Large intestine (tissue), 3 donors: ENCODE results near the gene C2orf49. TPM values are rescaled to one million over a fixed set of nuclear protein-coding genes. Genes with fewer than 3 reads are reported as not detected.

Experiments
- DNase-seq, 2 donors: peaks; one replicate each; pipeline versions ENCODE4 v3.0.0 to v3.0.0-alpha.2; 2013
- H3K27ac ChIP-seq: one replicate; pipeline ENCODE4 v1.5.1; 2013; ENCODE audit warnings: low read length
- H3K27me3 ChIP-seq: 2 replicates; pipeline ENCODE4 v1.6.1; 2013; ENCODE audit warnings: low read length; ENCODE audit not compliant: control insufficient read depth, insufficient read depth
- H3K36me3 ChIP-seq: 2 replicates; pipeline ENCODE4 v1.6.1; 2013; ENCODE audit warnings: low read length; ENCODE audit not compliant: control insufficient read depth, insufficient read depth
- H3K4me1 ChIP-seq: one replicate; pipeline ENCODE4 v1.6.1; 2013; ENCODE audit warnings: low read length; ENCODE audit not compliant: control insufficient read depth, insufficient read depth
- H3K4me3 ChIP-seq: one replicate; pipeline ENCODE4 v1.5.1; 2013; ENCODE audit warnings: low read length
- H3K9me3 ChIP-seq: one replicate; pipeline ENCODE4 v1.6.1; 2013; ENCODE audit warnings: mild to moderate bottlenecking, low read depth, low read length, moderate library complexity; ENCODE audit not compliant: control insufficient read depth
- WGBS: methylation state at CpG from one replicate; pipeline ENCODE4 v1.1.5; 2013; ENCODE audit warnings: low lambda C conversion rate; ENCODE audit not compliant: insufficient coverage; 5-methylcytosine and 5-hydroxymethylcytosine counted together
- polyA plus RNA-seq: library from polyadenylated mRNA; unstranded; fragments of 120-200 nt; gene quantifications from one replicate; pipeline ENCODE4 v1.2.1, GENCODE V29; 2013

C2orf49 gene
- polyA plus RNA-seq, 1 donor: 21.7 TPM

GRCh38 chr2:105297216-105297615, 40.1 kb upstream of the C2orf49 start:
- Histone ChIP-seq H3K4me3 (no peak overlapping the region), H3K27ac (no peak overlapping the region), H3K9me3 (no peaks in the 10 kb centered on the region), H3K27me3 (no peaks in the 10 kb centered on the region), H3K4me1 (no peaks in the 10 kb centered on the region), H3K36me3 (peaks cover 38% of the 10 kb centered on the region)
- 100% methylated on average over 2 of the region's 7 CpGs for WGBS
- no peak for DNase-seq

DNA sequence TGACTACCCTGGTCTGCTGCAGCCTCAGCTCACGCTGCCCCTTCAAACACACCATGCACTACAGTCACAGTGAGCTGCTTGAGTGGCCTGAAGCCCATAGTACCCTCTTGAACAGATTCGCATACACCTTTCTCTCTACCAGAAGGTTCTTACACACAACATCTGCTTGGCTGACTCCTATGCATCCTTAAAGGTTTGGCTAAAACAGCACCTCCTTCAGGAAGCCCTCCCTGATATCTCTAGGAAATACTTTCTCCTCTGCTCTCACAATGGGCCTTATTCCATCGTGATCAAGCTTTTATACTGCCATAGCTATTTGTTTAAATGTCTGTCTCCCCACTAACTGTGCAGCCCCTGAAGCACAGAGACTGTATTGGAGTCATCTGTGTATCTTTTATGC, 39.3 kb upstream of the C2orf49 start:
- Histone ChIP-seq H3K9me3 (no peaks in the 10 kb centered on the region), H3K36me3 (peaks cover 36% of the 10 kb centered on the region), H3K27ac (no peak overlapping the region), H3K27me3 (no peaks in the 10 kb centered on the region), H3K4me1 (no peaks in the 10 kb centered on the region), H3K4me3 (no peak overlapping the region)
- no CpG with 5 or more reads among the region's 3 CpGs for WGBS
- DNase-seq: no peak

DNA sequence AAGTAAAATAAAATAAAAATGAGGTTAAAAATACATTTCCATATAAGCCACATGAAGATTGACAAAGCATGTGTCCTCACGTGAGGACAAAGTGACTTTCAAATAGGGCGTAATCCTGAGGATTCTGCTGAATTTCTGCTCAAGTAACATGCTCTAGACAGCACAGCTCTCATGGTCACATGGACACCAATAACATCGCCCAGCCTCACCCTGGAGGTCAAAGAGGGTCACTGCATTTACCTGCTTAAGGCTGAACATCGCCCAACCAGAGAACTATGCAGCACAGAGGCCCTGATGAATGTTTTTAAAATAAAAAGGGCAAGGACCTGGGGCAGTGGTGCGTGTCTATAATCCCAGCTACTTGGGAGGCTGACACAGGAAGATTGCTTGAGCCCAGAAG, 38.0 kb upstream of the C2orf49 start:
- Histone ChIP-seq H3K27me3 (no peaks in the 10 kb centered on the region), H3K4me1 (no peaks in the 10 kb centered on the region), H3K4me3 (no peak overlapping the region), H3K27ac (no peak overlapping the region), H3K36me3 (peaks cover 26% of the 10 kb centered on the region), H3K9me3 (no peaks in the 10 kb centered on the region)
- DNase-seq: no peak
- WGBS: 80% methylated on average over 1 of the region's 5 CpGs

GRCh38 chr2:105301646-105302045, 35.7 kb upstream of the C2orf49 start:
- Histone ChIP-seq H3K36me3 (peaks cover 22% of the 10 kb centered on the region), H3K27me3 (no peaks in the 10 kb centered on the region), H3K4me3 (no peak overlapping the region), H3K27ac (no peak overlapping the region), H3K4me1 (no peaks in the 10 kb centered on the region), H3K9me3 (no peaks in the 10 kb centered on the region)
- 100% methylated on average over 1 of the region's 3 CpGs for WGBS
- no peak for DNase-seq

DNA sequence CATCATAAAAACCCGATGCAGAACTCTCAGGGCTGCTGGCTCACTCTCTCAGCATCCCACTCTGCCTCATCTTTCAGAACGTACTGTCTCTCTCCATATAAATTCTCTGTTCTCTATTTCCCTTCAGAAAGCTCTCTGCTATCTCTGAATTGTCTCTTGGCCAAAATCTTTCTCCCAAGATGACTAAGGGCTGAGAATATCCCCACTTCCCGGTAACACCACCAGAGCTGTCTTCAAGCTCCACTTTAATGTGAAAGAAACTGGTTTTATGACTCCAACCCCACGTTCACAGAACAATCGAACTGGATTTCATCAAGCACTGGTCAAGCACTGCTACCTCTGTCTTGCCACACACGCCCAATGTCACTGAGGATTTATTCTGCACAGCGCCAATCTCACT, 30.2 kb upstream of the C2orf49 start:
- Histone ChIP-seq H3K27ac (no peak overlapping the region), H3K4me3 (no peak overlapping the region), H3K36me3 (peaks cover 19% of the 10 kb centered on the region), H3K4me1 (no peaks in the 10 kb centered on the region), H3K27me3 (no peaks in the 10 kb centered on the region), H3K9me3 (no peaks in the 10 kb centered on the region)
- 80% methylated on average over 2 of the region's 7 CpGs for WGBS
- no peak for DNase-seq

- no CpG with 5 or more reads among the region's 19 CpGs for WGBS
- Histone ChIP-seq H3K27me3 (no peaks in the 10 kb centered on the region), H3K4me3 (no peak overlapping the region), H3K9me3 (no peaks in the 10 kb centered on the region), H3K4me1 (no peaks in the 10 kb centered on the region), H3K27ac (no peak overlapping the region), H3K36me3 (peaks cover 19% of the 10 kb centered on the region)
- DNase-seq: no peak
Observed at GRCh38 chr2:105307550-105307949, 29.8 kb upstream of the C2orf49 start.

DNA sequence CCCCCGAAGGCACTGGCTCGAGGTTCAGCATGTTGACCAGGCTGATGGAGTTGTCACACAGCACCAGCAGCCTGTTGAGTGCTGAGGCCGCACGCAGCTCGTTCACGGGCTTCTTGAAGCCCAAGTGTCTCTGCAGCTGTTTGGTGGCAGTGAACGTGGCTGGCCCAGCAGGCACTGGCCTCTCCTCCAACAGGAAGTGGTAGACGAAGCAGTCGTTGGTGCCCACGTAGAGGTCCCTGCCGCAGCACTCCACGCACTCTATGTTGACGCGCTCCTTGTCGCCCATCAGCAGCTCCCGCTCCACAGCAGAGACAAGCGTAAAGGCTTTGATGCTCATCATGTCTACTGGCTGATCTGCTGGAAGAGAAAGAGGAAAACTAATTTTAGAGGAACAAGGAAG, 29.4 kb upstream of the C2orf49 start:
- no CpG with 5 or more reads among the region's 17 CpGs for WGBS
- no peaks in the 10 kb centered on the region for H3K4me1 ChIP-seq
- DNase-seq: no peak
- no peaks in the 10 kb centered on the region for H3K9me3 ChIP-seq
- peaks cover 19% of the 10 kb centered on the region for H3K36me3 ChIP-seq
- H3K4me3 ChIP-seq: no peak overlapping the region
- no peaks in the 10 kb centered on the region for H3K27me3 ChIP-seq
- no peak overlapping the region for H3K27ac ChIP-seq

DNA sequence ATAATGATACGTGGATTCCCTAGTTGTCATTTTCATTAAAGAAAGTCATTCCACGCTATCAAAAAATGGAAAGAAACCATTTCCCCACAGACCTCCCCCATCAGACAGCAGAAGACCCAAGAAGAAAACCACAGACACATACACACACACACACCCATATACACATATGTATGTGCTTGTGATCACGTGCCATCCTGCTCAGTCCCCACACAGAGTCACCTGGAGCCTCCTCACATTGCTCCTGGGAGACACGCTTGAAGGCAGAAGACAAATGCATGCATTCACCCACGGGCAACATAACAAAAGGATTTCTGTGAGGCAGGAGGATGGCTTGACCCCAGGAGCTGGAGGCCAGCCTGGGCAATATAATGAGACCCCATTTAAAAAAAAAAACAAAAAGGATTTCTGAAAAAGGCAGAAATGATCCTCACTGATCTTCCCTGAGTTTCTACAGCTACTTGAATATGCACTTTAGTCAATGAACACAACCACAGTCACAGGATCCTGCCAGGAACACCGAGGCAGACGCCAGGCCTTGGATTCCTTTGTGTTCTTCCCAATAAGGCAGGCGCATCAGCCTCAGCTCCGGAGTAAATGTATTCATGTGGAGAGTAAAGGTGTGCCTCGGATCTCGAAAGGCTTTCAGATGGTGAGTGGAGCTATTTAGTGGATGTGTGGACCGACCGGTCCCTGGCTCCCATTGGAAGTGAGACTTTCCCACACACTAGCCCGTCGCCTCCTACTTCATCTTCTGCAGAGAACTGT, 28.8 kb upstream of the C2orf49 start:
- no peak for DNase-seq
- H3K4me1 ChIP-seq: no peaks in the 10 kb centered on the region

DNA sequence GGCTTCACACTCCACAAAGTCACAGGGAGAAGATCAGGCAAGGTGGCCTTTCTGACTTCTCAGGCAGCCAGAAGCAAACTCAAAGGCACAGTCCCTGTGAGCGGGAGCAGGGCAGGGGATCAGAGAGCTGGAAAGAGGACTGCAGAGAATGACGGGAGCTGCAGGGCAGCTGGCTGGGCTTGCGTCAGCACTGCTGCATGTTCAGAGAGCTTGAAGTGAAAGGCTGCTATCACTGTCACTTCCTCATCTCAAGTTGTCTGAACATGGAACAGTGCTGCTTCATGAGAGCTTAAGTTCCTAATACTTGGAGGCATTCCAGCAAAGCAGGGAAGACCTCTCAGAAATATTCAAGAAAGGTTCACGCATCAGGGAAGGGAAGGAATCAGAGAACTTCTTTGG, 28.2 kb upstream of the C2orf49 start:
- Histone ChIP-seq H3K27me3 (no peaks in the 10 kb centered on the region), H3K27ac (no peak overlapping the region), H3K36me3 (peaks cover 19% of the 10 kb centered on the region), H3K4me3 (no peak overlapping the region), H3K9me3 (no peaks in the 10 kb centered on the region), H3K4me1 (no peaks in the 10 kb centered on the region)
- no CpG with 5 or more reads among the region's 4 CpGs for WGBS
- DNase-seq: no peak

More for the DNA sequence above, 28.8 kb upstream of the C2orf49 start:
- no peaks in the 10 kb centered on the region for H3K27me3 ChIP-seq
- no peaks in the 10 kb centered on the region for H3K9me3 ChIP-seq
- H3K36me3 ChIP-seq: peaks cover 19% of the 10 kb centered on the region
- no peak overlapping the region for H3K4me3 ChIP-seq
- no peak overlapping the region for H3K27ac ChIP-seq
- WGBS: no CpG with 5 or more reads among the region's 15 CpGs

- H3K4me3 ChIP-seq: no peak overlapping the region
- no peaks in the 10 kb centered on the region for H3K9me3 ChIP-seq
- no peaks in the 10 kb centered on the region for H3K36me3 ChIP-seq
- no peak overlapping the region for H3K27ac ChIP-seq
- no peaks in the 10 kb centered on the region for H3K4me1 ChIP-seq
- H3K27me3 ChIP-seq: no peaks in the 10 kb centered on the region
- DNase-seq: no peak
Observed at GRCh38 chr2:105313877-105314276, 23.5 kb upstream of the C2orf49 start.

GRCh38 chr2:105315314-105315713, 22.0 kb upstream of the C2orf49 start:
- H3K27me3 ChIP-seq: no peaks in the 10 kb centered on the region
- H3K36me3 ChIP-seq: no peaks in the 10 kb centered on the region
- DNase-seq: no peak
- no peaks in the 10 kb centered on the region for H3K4me1 ChIP-seq
- 89% methylated on average over 3 of the region's 3 CpGs for WGBS
- H3K4me3 ChIP-seq: no peak overlapping the region
- H3K9me3 ChIP-seq: no peaks in the 10 kb centered on the region
- H3K27ac ChIP-seq: no peak overlapping the region
